ENCODE data around the gene ARHGEF3. TPM values are rescaled to one million over a fixed set of nuclear protein-coding genes. Genes with fewer than 3 reads are reported as not detected.

ARHGEF3 gene
- total and polyA plus RNA-seq, 8 donors = 19.5 to 34.1 (median 24.4) TPM

DNA sequence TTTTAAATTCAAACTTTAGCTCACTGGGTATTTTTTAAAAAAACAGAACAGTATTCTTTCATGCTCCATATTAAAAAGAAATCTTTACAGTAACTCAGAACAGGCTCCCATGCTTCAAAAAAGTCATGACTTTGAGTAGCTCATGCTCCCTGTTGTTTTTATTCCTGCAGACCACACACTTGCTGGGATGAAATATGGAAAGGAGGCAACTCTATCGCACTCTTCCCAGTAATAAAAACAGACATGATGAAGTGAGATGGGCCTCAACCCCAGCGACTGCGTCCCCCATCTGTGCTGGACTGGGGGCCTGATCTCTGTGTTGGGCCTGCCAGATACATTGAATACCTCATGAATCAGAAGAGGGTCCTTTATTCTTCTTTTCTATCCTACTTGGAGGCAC lies 58.9 kb downstream of the ARHGEF3 start:
- Histone ChIP-seq H3K27ac (no peak overlapping the region), H3K4me1 (no peaks in the 10 kb centered on the region), H3K36me3 (peaks cover 0 to 73% of the 10 kb centered on the region in 2 donors), H3K27me3 (no peaks in the 10 kb centered on the region), H3K9me3 (no peaks in the 10 kb centered on the region), H3K4me3 (no peak overlapping the region)
- TF ChIP-seq, protein P1, sequence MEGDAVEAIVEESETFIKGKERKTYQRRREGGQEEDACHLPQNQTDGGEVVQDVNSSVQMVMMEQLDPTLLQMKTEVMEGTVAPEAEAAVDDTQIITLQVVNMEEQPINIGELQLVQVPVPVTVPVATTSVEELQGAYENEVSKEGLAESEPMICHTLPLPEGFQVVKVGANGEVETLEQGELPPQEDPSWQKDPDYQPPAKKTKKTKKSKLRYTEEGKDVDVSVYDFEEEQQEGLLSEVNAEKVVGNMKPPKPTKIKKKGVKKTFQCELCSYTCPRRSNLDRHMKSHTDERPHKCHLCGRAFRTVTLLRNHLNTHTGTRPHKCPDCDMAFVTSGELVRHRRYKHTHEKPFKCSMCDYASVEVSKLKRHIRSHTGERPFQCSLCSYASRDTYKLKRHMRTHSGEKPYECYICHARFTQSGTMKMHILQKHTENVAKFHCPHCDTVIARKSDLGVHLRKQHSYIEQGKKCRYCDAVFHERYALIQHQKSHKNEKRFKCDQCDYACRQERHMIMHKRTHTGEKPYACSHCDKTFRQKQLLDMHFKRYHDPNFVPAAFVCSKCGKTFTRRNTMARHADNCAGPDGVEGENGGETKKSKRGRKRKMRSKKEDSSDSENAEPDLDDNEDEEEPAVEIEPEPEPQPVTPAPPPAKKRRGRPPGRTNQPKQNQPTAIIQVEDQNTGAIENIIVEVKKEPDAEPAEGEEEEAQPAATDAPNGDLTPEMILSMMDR (IDR thresholded peaks at IDR 0.05) = no peak
- ATAC-seq (no peak), DNase-seq (no peak)
- intact Hi-C loops (cut with DNase I) = no loop called here

- no peaks in the 10 kb centered on the region for H3K9me3 ChIP-seq
- TF ChIP-seq, protein P1 (IDR thresholded peaks at IDR 0.05) = no peak
- H3K27ac ChIP-seq = no peak overlapping the region
- H3K27me3 ChIP-seq = no peaks in the 10 kb centered on the region
- ATAC-seq = no peak
- H3K4me1 ChIP-seq = no peaks in the 10 kb centered on the region
- peaks cover 0 to 75% of the 10 kb centered on the region in 2 donors for H3K36me3 ChIP-seq
- DNase-seq = no peak
- intact Hi-C loops (cut with DNase I) = no loop called here
- no peak overlapping the region for H3K4me3 ChIP-seq
Observed at GRCh38 chr3:56739036-56739435, 62.7 kb downstream of the ARHGEF3 start.

- no peaks in the 10 kb centered on the region for H3K9me3 ChIP-seq
Observed at GRCh38 chr3:56737006-56737405, 64.7 kb downstream of the ARHGEF3 start.

GRCh38 chr3:56732109-56732508 lies 69.6 kb downstream of the ARHGEF3 start:
- H3K27ac ChIP-seq = no peak overlapping the region
- no peak for ATAC-seq

More at GRCh38 chr3:56737006-56737405, 64.7 kb downstream of the ARHGEF3 start:
- Histone ChIP-seq H3K4me1 (no peaks in the 10 kb centered on the region), H3K4me3 (no peak overlapping the region), H3K27ac (no peak overlapping the region), H3K27me3 (no peaks in the 10 kb centered on the region), H3K36me3 (peaks cover 0 to 65% of the 10 kb centered on the region in 2 donors)
- intact Hi-C loops (cut with DNase I) = no loop called here
- TF ChIP-seq, protein P1 (IDR thresholded peaks at IDR 0.05) = no peak
- ATAC-seq (no peak), DNase-seq (no peak)

GRCh38 chr3:56725175-56725574 lies 76.6 kb downstream of the ARHGEF3 start:
- no peak for DNase-seq
- intact Hi-C loops (cut with DNase I) = no loop called here
- H3K4me1 ChIP-seq = no peaks in the 10 kb centered on the region
- H3K27me3 ChIP-seq = no peaks in the 10 kb centered on the region
- peaks cover 0 to 65% of the 10 kb centered on the region in 2 donors for H3K36me3 ChIP-seq
- no peaks in the 10 kb centered on the region for H3K9me3 ChIP-seq
- H3K27ac ChIP-seq = no peak overlapping the region
- no peak overlapping the region for H3K4me3 ChIP-seq
- TF ChIP-seq, protein P1 (IDR thresholded peaks at IDR 0.05) = no peak
- ATAC-seq = peak; percentile 19

More at GRCh38 chr3:56732109-56732508, 69.6 kb downstream of the ARHGEF3 start:
- Histone ChIP-seq H3K36me3 (peaks cover 0 to 87% of the 10 kb centered on the region in 2 donors), H3K4me3 (no peak overlapping the region), H3K9me3 (no peaks in the 10 kb centered on the region), H3K4me1 (no peaks in the 10 kb centered on the region), H3K27me3 (no peaks in the 10 kb centered on the region)
- no peak for DNase-seq
- intact Hi-C loops (cut with DNase I) = no loop called here
- TF ChIP-seq, protein P1 (IDR thresholded peaks at IDR 0.05) = no peak

Data from left lung (tissue), 10 donors.